Measurements from ENCODE around the gene PASK. TPM values are rescaled to one million over a fixed set of nuclear protein-coding genes. Genes with fewer than 3 reads are reported as not detected.

PASK gene
- total RNA-seq, 1 donor from 2014 or later: 20.3 TPM

DNA sequence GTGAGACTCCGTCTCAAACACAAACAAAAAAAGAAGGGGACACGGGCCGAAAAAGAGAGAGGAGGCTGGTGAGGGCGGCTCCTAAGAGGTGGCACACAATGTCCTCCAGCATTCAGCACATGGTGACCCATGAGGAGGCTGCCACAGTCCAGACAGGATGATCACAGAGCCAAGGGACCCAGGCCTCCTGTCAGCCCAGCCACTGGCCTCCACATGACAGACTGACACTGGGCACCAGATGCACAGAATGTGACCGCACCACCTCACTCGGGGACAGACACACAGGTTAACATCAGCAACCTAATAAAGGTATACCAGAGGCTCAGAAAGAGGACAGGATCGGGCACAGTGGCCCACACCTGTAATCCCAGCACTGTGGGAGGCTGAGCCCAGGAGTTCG lies 21.0 kb downstream of the PASK start:
- no peak overlapping the region for H3K4me3 ChIP-seq
- Mint-ChIP-seq H3K27ac (no peak overlapping the region), H3K4me1 (no peaks in the 10 kb centered on the region), H3K9me3 (no peaks in the 10 kb centered on the region), H3K36me3 (peaks cover 7% of the 10 kb centered on the region), H3K27me3 (ENCODE audit: insufficient read depth, low read depth) (no peaks in the 10 kb centered on the region), H3K4me3 (no peak overlapping the region)
- H3K79me2 ChIP-seq (ENCODE audit: low read depth): no peaks in the 10 kb centered on the region
- no peak overlapping the region for H3K27ac ChIP-seq
- H3K27me3 ChIP-seq: no peaks in the 10 kb centered on the region
- no peaks in the 10 kb centered on the region for H3F3A ChIP-seq (ENCODE audit: low read depth)
- no peaks in the 10 kb centered on the region for H3K36me3 ChIP-seq
- no peak overlapping the region for H3K9ac ChIP-seq
- H4K20me1 ChIP-seq (ENCODE audit: low read depth): no peaks in the 10 kb centered on the region
- H3K4me1 ChIP-seq: no peaks in the 10 kb centered on the region
- TF ChIP-seq EZH2 (IDR thresholded peaks at IDR 0.05): no peak
- TF ChIP-seq EZH2phosphoT487 (IDR thresholded peaks at IDR 0.05): no peak
- TF ChIP-seq, protein P1, sequence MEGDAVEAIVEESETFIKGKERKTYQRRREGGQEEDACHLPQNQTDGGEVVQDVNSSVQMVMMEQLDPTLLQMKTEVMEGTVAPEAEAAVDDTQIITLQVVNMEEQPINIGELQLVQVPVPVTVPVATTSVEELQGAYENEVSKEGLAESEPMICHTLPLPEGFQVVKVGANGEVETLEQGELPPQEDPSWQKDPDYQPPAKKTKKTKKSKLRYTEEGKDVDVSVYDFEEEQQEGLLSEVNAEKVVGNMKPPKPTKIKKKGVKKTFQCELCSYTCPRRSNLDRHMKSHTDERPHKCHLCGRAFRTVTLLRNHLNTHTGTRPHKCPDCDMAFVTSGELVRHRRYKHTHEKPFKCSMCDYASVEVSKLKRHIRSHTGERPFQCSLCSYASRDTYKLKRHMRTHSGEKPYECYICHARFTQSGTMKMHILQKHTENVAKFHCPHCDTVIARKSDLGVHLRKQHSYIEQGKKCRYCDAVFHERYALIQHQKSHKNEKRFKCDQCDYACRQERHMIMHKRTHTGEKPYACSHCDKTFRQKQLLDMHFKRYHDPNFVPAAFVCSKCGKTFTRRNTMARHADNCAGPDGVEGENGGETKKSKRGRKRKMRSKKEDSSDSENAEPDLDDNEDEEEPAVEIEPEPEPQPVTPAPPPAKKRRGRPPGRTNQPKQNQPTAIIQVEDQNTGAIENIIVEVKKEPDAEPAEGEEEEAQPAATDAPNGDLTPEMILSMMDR (IDR thresholded peaks at IDR 0.05): no peak
- H3K4me2 ChIP-seq: no peak overlapping the region
- H2AFZ ChIP-seq (replicated peaks): no peak overlapping the region
- no peaks in the 10 kb centered on the region for H3K9me3 ChIP-seq (ENCODE audit: low read depth)
- no peak for DNase-seq (ENCODE audit: low spot score)

DNA sequence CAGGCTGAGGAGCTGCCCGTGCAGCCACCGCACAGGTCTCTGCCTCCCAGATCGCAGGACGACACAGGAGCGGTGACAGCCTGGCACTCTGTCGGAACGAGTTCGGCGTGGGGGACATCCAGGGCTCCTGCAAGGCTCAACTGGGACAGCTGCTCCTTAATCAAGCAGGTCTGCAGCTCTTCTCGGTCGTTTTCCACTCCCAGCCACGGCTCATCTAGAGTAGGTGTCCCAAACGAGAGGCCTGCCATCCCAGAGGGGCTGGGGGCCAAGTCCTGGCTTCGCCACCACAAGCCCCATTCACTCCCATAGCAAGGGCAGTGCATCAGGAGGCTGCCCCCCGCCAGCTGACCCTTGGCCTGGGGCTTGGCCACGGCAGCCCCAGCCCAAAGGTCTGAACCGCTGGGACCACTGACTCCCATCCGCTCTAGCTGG lies 22.5 kb downstream of the PASK start:
- Mint-ChIP-seq H3K36me3 (peaks cover 2% of the 10 kb centered on the region), H3K27ac (no peak overlapping the region), H3K27me3 (ENCODE audit: insufficient read depth, low read depth) (no peaks in the 10 kb centered on the region), H3K4me3 (no peak overlapping the region), H3K4me1 (no peaks in the 10 kb centered on the region), H3K9me3 (no peaks in the 10 kb centered on the region)
- H3K4me2 ChIP-seq: no peak overlapping the region
- TF ChIP-seq EZH2phosphoT487 (IDR thresholded peaks at IDR 0.05): no peak
- TF ChIP-seq, protein P1 (IDR thresholded peaks at IDR 0.05): no peak
- H3K79me2 ChIP-seq (ENCODE audit: low read depth): no peaks in the 10 kb centered on the region
- no peaks in the 10 kb centered on the region for H3F3A ChIP-seq (ENCODE audit: low read depth)
- no peak for DNase-seq (ENCODE audit: low spot score)
- no peaks in the 10 kb centered on the region for H3K36me3 ChIP-seq
- no peaks in the 10 kb centered on the region for H3K27me3 ChIP-seq
- H3K27ac ChIP-seq: no peak overlapping the region
- H3K9ac ChIP-seq: no peak overlapping the region
- no peak overlapping the region for H2AFZ ChIP-seq (replicated peaks)
- H3K4me1 ChIP-seq: no peaks in the 10 kb centered on the region
- H4K20me1 ChIP-seq (ENCODE audit: low read depth): no peaks in the 10 kb centered on the region
- H3K4me3 ChIP-seq: no peak overlapping the region
- H3K9me3 ChIP-seq (ENCODE audit: low read depth): no peaks in the 10 kb centered on the region

DNA sequence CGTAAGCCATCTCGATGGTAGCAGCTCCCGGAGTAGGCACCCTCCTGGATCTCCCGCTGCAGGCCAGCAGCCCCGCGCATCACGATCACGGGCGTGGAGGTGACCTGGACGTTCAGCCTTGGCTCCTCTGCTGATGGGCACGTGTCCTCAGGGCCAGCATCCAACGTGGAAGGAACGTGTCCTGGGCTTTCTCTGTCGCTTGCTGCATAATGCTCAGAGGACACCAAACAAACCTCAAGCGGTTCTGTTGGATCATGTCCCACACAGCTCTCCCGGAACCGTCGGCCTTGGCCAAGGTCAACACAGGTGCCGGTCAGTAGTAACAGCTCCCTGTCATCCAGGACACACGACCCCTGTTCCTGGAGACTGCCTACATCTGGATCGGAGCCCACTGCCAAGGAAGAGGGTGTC lies 23.1 kb downstream of the PASK start:
- TF ChIP-seq, protein P1 (IDR thresholded peaks at IDR 0.05): no peak
- DNase-seq (ENCODE audit: low spot score): no peak
- H2AFZ ChIP-seq (replicated peaks): no peak overlapping the region
- H3F3A ChIP-seq (ENCODE audit: low read depth): no peaks in the 10 kb centered on the region
- H4K20me1 ChIP-seq (ENCODE audit: low read depth): no peaks in the 10 kb centered on the region
- no peak overlapping the region for H3K27ac ChIP-seq
- peaks cover 3% of the 10 kb centered on the region for H3K36me3 Mint-ChIP-seq
- H3K4me3 ChIP-seq: no peak overlapping the region
- no peaks in the 10 kb centered on the region for H3K27me3 Mint-ChIP-seq (ENCODE audit: insufficient read depth, low read depth)
- H3K9me3 Mint-ChIP-seq: no peaks in the 10 kb centered on the region
- no peak overlapping the region for H3K4me2 ChIP-seq
- H3K4me1 Mint-ChIP-seq: no peaks in the 10 kb centered on the region
- H3K79me2 ChIP-seq (ENCODE audit: low read depth): no peaks in the 10 kb centered on the region
- no peak overlapping the region for H3K4me3 Mint-ChIP-seq
- no peaks in the 10 kb centered on the region for H3K4me1 ChIP-seq
- H3K36me3 ChIP-seq: no peaks in the 10 kb centered on the region
- H3K27ac Mint-ChIP-seq: no peak overlapping the region
- H3K9me3 ChIP-seq (ENCODE audit: low read depth): no peaks in the 10 kb centered on the region
- no peak overlapping the region for H3K9ac ChIP-seq
- H3K27me3 ChIP-seq: no peaks in the 10 kb centered on the region

DNA sequence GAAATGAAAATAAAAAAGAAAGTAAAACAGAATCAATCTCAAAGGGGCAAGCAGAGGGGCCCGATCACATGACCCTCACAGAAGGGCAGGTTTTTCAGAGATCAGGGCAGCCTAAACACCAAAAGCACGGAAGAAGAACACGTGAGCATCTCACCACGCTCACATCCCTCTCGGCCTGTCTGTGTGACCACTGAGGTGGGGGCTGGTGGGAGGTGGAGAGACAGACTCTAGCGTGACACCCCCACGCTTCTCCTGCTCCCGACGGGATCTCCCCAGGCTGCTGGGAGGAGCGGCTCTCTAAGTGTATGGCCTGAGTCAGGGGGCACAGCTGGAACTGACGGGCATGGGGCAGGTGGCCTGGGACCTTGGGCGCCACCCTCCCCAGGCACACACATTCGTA lies 23.6 kb downstream of the PASK start:
- H3K4me3 ChIP-seq: no peak overlapping the region
- no peak overlapping the region for H3K4me2 ChIP-seq
- no peaks in the 10 kb centered on the region for H4K20me1 ChIP-seq (ENCODE audit: low read depth)
- H3K27me3 ChIP-seq: no peaks in the 10 kb centered on the region
- H3K36me3 Mint-ChIP-seq: peaks cover 4% of the 10 kb centered on the region
- no peaks in the 10 kb centered on the region for H3K4me1 ChIP-seq
- H3K27ac Mint-ChIP-seq: no peak overlapping the region
- H3K79me2 ChIP-seq (ENCODE audit: low read depth): no peaks in the 10 kb centered on the region
- H3K27me3 Mint-ChIP-seq (ENCODE audit: insufficient read depth, low read depth): no peaks in the 10 kb centered on the region
- no peaks in the 10 kb centered on the region for H3K4me1 Mint-ChIP-seq
- no peak overlapping the region for H3K9ac ChIP-seq
- no peak overlapping the region for H3K4me3 Mint-ChIP-seq
- H3K9me3 ChIP-seq (ENCODE audit: low read depth): no peaks in the 10 kb centered on the region
- TF ChIP-seq EZH2phosphoT487 (IDR thresholded peaks at IDR 0.05): no peak
- TF ChIP-seq EZH2 (IDR thresholded peaks at IDR 0.05): no peak
- TF ChIP-seq, protein P1 (IDR thresholded peaks at IDR 0.05): no peak
- H2AFZ ChIP-seq (replicated peaks): no peak overlapping the region
- no peaks in the 10 kb centered on the region for H3F3A ChIP-seq (ENCODE audit: low read depth)
- no peak overlapping the region for H3K27ac ChIP-seq
- H3K9me3 Mint-ChIP-seq: no peaks in the 10 kb centered on the region
- H3K36me3 ChIP-seq: no peaks in the 10 kb centered on the region
- no peak for DNase-seq (ENCODE audit: low spot score)

Measured in neural progenitor cell (in vitro differentiated cells).